Measurements from ENCODE around the gene KLF13.

GRCh38 chr15:31296646-31297574, 29.7 kb upstream of the KLF13 start:
- TF ChIP-seq POLR2AphosphoS5 (IDR thresholded peaks at IDR 0.05; ENCODE audit: low read depth): no peak
- no peak for TF ChIP-seq CTCF (IDR thresholded peaks at IDR 0.05; ENCODE audit: insufficient read depth, low read length)
- no peak for TF ChIP-seq REST (IDR thresholded peaks at IDR 0.05; ENCODE audit: insufficient replicate concordance, low read depth)
- TF ChIP-seq GABPA (IDR thresholded peaks at IDR 0.05; ENCODE audit: low read depth): no peak

All from HL-60 (cell line).